Myocyte (in vitro differentiated cells): ENCODE measurements around the gene TCN2. TPM values are rescaled to one million over a fixed set of nuclear protein-coding genes. Genes with fewer than 3 reads are reported as not detected.
"Not testable (repeated sequence)": the region's sequence is repeated elsewhere in the genome, so short reads cannot be mapped to it uniquely, and the experiment has no call there.

Experiments
- DNase-seq: peaks from one replicate; pipeline ENCODE4 v3.0.0-alpha.2; 2012; ENCODE audit warnings: low read depth
- polyA plus RNA-seq: library from polyadenylated mRNA; unstranded; fragments of >200 nt; gene quantifications from one replicate; pipeline ENCODE4 v1.2.1, GENCODE V29; 2012; ENCODE audit warnings: missing spikeins
- total RNA-seq: library from RNA; depleted of rRNA; stranded (reverse); fragments of >200 nt; gene quantifications from 2 replicates; pipeline ENCODE4 v1.2.3, GENCODE V29; 2014

The TCN2 gene
- total RNA-seq: 11.7 and 16.7 TPM in 2 replicates
- 16.1 TPM for polyA plus RNA-seq

GRCh38 chr22:30606455-30607299 lies at the start of gene TCN2:
TCN2 (plus strand) TSS chr22:30607174; CDS start chr22:30607332, 158 bp downstream.
- DNase-seq: peak; percentile 83

GRCh38 chr22:30557243-30557642 lies 49.7 kb upstream of the TCN2 start:
- no peak for DNase-seq

- DNase-seq: no peak
These were observed 47.1 kb upstream of the TCN2 start for GRCh38 chr22:30559889-30560288.

GRCh38 chr22:30560643-30561202 lies 46.3 kb upstream of the TCN2 start:
- DNase-seq: not testable (repeated sequence)

GRCh38 chr22:30561402-30562189 lies 45.4 kb upstream of the TCN2 start:
- DNase-seq: no peak

GRCh38 chr22:30562366-30562765 lies 44.6 kb upstream of the TCN2 start:
- no peak for DNase-seq

GRCh38 chr22:30564045-30564760 lies 42.8 kb upstream of the TCN2 start:
- no peak for DNase-seq

- DNase-seq: no peak
These were observed 42.2 kb upstream of the TCN2 start for GRCh38 chr22:30564761-30565119.

- no peak for DNase-seq
These were observed 41.6 kb upstream of the TCN2 start for GRCh38 chr22:30565341-30565740.

GRCh38 chr22:30566125-30566524 lies 40.8 kb upstream of the TCN2 start:
- no peak for DNase-seq

- not testable (repeated sequence) for DNase-seq
These were observed 39.7 kb upstream of the TCN2 start for GRCh38 chr22:30567277-30567676.

- no peak for DNase-seq
These were observed 38.7 kb upstream of the TCN2 start for GRCh38 chr22:30568137-30568805.

- no peak for DNase-seq
These were observed 37.2 kb upstream of the TCN2 start for GRCh38 chr22:30569674-30570202.

- DNase-seq: no peak
These were observed 34.8 kb upstream of the TCN2 start for GRCh38 chr22:30572210-30572609.

GRCh38 chr22:30572840-30573593 lies 34.0 kb upstream of the TCN2 start:
- DNase-seq: no peak

GRCh38 chr22:30573594-30574094 lies 33.3 kb upstream of the TCN2 start:
- DNase-seq: peak; percentile 58

GRCh38 chr22:30574095-30574981 lies 32.6 kb upstream of the TCN2 start, which contains the start of gene GAL3ST1:
GAL3ST1 (minus strand) TSS chr22:30574665; CDS start chr22:30557392, 17,273 bp downstream.
- DNase-seq: no peak

GRCh38 chr22:30574997-30575671 lies 31.8 kb upstream of the TCN2 start:
- DNase-seq: peak; percentile 73
